ENCODE data around the gene SWSAP1.
A peak's percentile ranks its signal among the peaks of the same experiment; 100 is the strongest.

DNA sequence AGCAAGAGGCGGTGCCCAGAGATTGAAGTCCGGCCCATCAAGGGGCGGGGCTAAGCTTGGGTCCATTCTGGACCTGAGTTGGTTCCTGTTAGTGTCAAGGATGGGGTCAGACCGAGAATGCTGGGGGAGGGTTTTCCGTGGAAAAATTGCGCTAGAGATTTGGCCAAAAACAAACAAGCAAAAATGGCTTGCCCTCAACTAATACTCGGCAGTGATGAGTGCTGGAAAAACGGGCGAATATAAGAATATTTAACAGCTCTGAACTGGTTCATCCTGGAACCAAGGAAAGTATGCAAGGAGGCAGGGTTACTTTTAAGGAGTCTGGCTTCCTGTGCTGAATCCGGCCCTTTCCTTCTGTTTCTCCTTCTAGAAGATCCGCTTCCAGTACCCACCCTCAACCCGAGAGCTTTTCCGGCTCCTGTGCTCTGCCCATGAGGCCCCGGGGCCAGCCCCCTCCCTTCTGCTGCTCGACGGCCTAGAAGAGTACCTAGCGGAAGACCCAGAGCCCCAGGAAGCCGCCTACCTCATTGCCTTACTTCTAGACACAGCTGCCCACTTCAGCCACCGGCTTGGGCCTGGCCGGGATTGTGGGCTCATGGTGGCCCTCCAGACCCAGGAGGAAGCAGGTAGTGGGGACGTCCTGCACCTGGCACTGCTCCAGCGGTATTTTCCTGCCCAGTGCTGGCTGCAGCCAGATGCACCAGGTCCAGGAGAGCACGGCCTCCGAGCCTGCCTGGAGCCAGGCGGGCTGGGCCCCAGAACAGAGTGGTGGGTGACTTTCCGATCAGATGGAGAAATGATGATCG, 880 bp downstream of the SWSAP1 start:
- peak; percentile 42 to 68 for TF ChIP-seq POLR2A (IDR thresholded peaks at IDR 0.05)
- TF ChIP-seq, protein P1, sequence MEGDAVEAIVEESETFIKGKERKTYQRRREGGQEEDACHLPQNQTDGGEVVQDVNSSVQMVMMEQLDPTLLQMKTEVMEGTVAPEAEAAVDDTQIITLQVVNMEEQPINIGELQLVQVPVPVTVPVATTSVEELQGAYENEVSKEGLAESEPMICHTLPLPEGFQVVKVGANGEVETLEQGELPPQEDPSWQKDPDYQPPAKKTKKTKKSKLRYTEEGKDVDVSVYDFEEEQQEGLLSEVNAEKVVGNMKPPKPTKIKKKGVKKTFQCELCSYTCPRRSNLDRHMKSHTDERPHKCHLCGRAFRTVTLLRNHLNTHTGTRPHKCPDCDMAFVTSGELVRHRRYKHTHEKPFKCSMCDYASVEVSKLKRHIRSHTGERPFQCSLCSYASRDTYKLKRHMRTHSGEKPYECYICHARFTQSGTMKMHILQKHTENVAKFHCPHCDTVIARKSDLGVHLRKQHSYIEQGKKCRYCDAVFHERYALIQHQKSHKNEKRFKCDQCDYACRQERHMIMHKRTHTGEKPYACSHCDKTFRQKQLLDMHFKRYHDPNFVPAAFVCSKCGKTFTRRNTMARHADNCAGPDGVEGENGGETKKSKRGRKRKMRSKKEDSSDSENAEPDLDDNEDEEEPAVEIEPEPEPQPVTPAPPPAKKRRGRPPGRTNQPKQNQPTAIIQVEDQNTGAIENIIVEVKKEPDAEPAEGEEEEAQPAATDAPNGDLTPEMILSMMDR (IDR thresholded peaks at IDR 0.05 in 4 of 5, conservative IDR thresholded peaks at IDR 0.05 in 1 of 5) = no peak

Measured in gastrocnemius medialis (tissue), 4 donors.